ENCODE results near the gene COASY.

DNA sequence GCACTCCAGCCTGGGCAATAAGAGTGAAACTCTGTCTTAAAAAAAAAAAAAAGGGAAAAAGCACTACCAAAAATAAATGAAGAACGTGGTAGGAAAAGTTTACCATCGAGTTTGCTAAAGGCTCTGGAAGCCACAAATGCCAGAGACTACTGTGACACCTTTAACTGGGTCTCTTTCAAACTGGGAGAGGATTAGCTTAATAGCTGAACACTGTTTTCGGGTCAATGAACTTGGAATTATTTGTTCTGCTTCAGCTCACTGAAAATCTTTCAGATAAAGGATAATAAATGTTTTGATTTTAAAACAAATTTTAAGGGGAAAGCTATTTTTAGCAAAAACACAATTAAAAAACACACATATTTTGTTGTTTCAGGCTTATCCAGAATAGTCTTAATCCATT is 45.8 kb downstream of the COASY start:
- TF ChIP-seq POLR2A (IDR thresholded peaks at IDR 0.05; ENCODE audit: low read depth, low read length) (no peak), POLR2AphosphoS5 (IDR thresholded peaks at IDR 0.05; ENCODE audit: low read depth, low read length) (no peak)

All from GM12892 (cell line).